ENCODE measurements around the gene LYL1. TPM values are rescaled to one million over a fixed set of nuclear protein-coding genes. Genes with fewer than 3 reads are reported as not detected.
A peak's percentile ranks its signal among the peaks of the same experiment; 100 is the strongest.

The LYL1 gene
- total and polyA plus RNA-seq, 9 of the 15 experiments (the other 6 are each of a cell fraction or from before 2014, with no cell fraction given), result 1.3 to 266 (median 34.0) TPM

GRCh38 chr19:13103581-13104359 is 1.1 kb upstream of the LYL1 start (continued):
- no peak for TF ChIP-seq ZHX1 (conservative IDR thresholded peaks at IDR 0.05; ENCODE audit: low read length)
- no peak for TF ChIP-seq ATF7 (IDR thresholded peaks at IDR 0.05)
- TF ChIP-seq ZNF639 (CRISPR knock-in tag; conservative IDR thresholded peaks at IDR 0.05 in 1 of 2, IDR thresholded peaks at IDR 0.05 in 1 of 2), result no peak

GRCh38 chr19:13102416-13102665 is 317 bp downstream of the LYL1 start:
- FAIRE-seq, result no peak
- CTCF ChIA-PET (ENCODE audit: low intra/inter-chr PET ratio), result interaction anchor here (0.6 kb wide), 1 partner anchor 9 kb away, joined by 5 read pairs; no protein-coding TSS in a partner anchor
- H2AFZ ChIP-seq (ENCODE audit: low read depth, low read length), result no peak overlapping the region; the same call in 1 of the 2 replicates
- POLR2A ChIA-PET, result interaction anchor here (1.2 to 3.1 kb wide), 3 partner anchors 50 to 68 kb away, joined by 3 to 16 read pairs (median 16); no protein-coding TSS in a partner anchor
- intact Hi-C loops (cut with micrococcal nuclease) (loop anchor here (2.0 to 10.0 kb wide), 3 partner anchors 14 to 132 kb away; partner anchors contain the start of genes IER2, STX10 and TRMT1), in situ Hi-C loops (cut with MboI) (no loop called here)
- H3K9me3 ChIP-seq (replicated peaks; ENCODE audit: control insufficient read depth, insufficient read depth, low read depth, low read length), result no peaks in the 10 kb centered on the region
- H3K4me3 ChIP-seq, result peak overlapping the region; percentile 98
- ATAC-seq, result no peak
- DNase-seq (ENCODE audit: extremely low read depth in 1 of 4, low spot score in 3 of 4), result no peak
- no peaks in the 10 kb centered on the region for H3K27me3 ChIP-seq (ENCODE audit: control insufficient read depth in 2 of 2, insufficient read depth in 2 of 2, low read length in 2 of 2)
- BruUV-seq (replicated peaks), result no TSS peak
- H3K27ac ChIP-seq (ENCODE audit: extremely low read depth, low read depth, low read length), result peak overlapping the region; percentile 98
- peaks cover 19 to 64% of the 10 kb centered on the region in 2 experiments for H3K4me1 ChIP-seq (replicated peaks in 1 of 2; ENCODE audit: control insufficient read depth in 2 of 2, insufficient read depth in 2 of 2, low read length in 2 of 2)
- H3K9me1 ChIP-seq (ENCODE audit: control insufficient read depth, insufficient read depth, low read length), result no peaks in the 10 kb centered on the region
- H3K9ac ChIP-seq (ENCODE audit: insufficient read depth in 1 of 2, low read depth in 2 of 2, low read length in 2 of 2), result peak overlapping the region; percentile 95 to 99
- peak overlapping the region; percentile 99 for H3K4me2 ChIP-seq (ENCODE audit: insufficient read depth, low read length)
- H4K20me1 ChIP-seq (replicated peaks; ENCODE audit: control insufficient read depth, insufficient read depth, low read length), result no peaks in the 10 kb centered on the region
- peaks cover 54% of the 10 kb centered on the region for H3K79me2 ChIP-seq (ENCODE audit: control insufficient read depth, insufficient read depth, low read length)
- 0% methylated on average over 7 of the region's 7 CpGs for WGBS (ENCODE audit: insufficient coverage, low coverage, missing lambda C conversion rate)
- peaks cover 49% of the 10 kb centered on the region for H3K36me3 ChIP-seq (ENCODE audit: control insufficient read depth, insufficient read depth, low read length)
- TF ChIP-seq SUPT5H (IDR thresholded peaks at IDR 0.05) (peak; percentile 85), CBX1 (IDR thresholded peaks at IDR 0.05; ENCODE audit: low read depth) (0 out of 2 replicates have a peak, but pooled peaks have one; percentile 76), HSF4 (CRISPR knock-in tag; IDR thresholded peaks at IDR 0.05; ENCODE audit: borderline replicate concordance) (peak; percentile 77; the same call in 1 of the 2 replicates), CREB1 (IDR thresholded peaks at IDR 0.05) (no peak), CREB1 (CRISPR knock-in tag; IDR thresholded peaks at IDR 0.05) (0 out of 2 replicates have a peak, but pooled peaks have one; percentile 56), XRCC5 (IDR thresholded peaks at IDR 0.05; ENCODE audit: low read depth, low read length) (no peak), SMC3 (conservative IDR thresholded peaks at IDR 0.05; ENCODE audit: insufficient read depth, low read depth, low read length) (no peak), POLR2B (IDR thresholded peaks at IDR 0.05; ENCODE audit: low read depth, partially characterized antibody) (peak; percentile 81), FOXA3 (CRISPR knock-in tag; conservative IDR thresholded peaks at IDR 0.05 in 1 of 2, IDR thresholded peaks at IDR 0.05 in 1 of 2) (0 out of 4 replicates have a peak, but pooled peaks of 1 of the 2 experiments have one; percentile 5), ZNF75A (CRISPR knock-in tag; IDR thresholded peaks at IDR 0.05) (no peak), RFX7 (CRISPR knock-in tag; IDR thresholded peaks at IDR 0.05) (no peak)

Data from K562 (cell line).